ENCODE data around the gene GNG2. TPM values are rescaled to one million over a fixed set of nuclear protein-coding genes. Genes with fewer than 3 reads are reported as not detected.

Gene GNG2
- total and polyA plus RNA-seq, 10 of the 15 experiments (the other 5 are each of a cell fraction or from before 2014, with no cell fraction given), result 31.6 to 114 (median 66.4) TPM

GRCh38 chr14:51969852-51970540 is 109.6 kb downstream of the GNG2 start:
- no peaks in the 10 kb centered on the region for H3K27me3 ChIP-seq (replicated peaks in 1 of 2; ENCODE audit: control insufficient read depth in 2 of 2, insufficient read depth in 2 of 2, low read length in 1 of 2)
- intact Hi-C loops (cut with micrococcal nuclease; ENCODE audit: unreplicated experiment), result no loop called here
- H3K9me3 ChIP-seq (replicated peaks; ENCODE audit: control insufficient read depth, insufficient read depth, low read length), result no peaks in the 10 kb centered on the region
- H3K4me2 ChIP-seq (ENCODE audit: control insufficient read depth, insufficient read depth), result no peak overlapping the region
- ChIA-PET CTCF (interaction anchor here (1.3 to 4.6 kb wide), 4 partner anchors 9 to 18 kb away, joined by 3 to 30 read pairs (median 4); no protein-coding TSS in a partner anchor), SMC1A (ENCODE audit: uncharacterized antibody, unreplicated experiment) (interaction anchor here (1.5 to 1.7 kb wide), 2 partner anchors 9 to 89 kb away, joined by 3 to 6 read pairs; no protein-coding TSS in a partner anchor), POLR2A (interaction anchor here (0.9 to 1.3 kb wide), 2 partner anchors 109 to 151 kb away, joined by 3 read pairs; partner anchors contain the start of gene GNG2), RAD21 (ENCODE audit: unreplicated experiment) (interaction anchor here (1.4 kb wide), 1 partner anchor 9 kb away, joined by 9 read pairs; no protein-coding TSS in a partner anchor)
- no peak overlapping the region for H3K4me3 ChIP-seq
- H3K9ac ChIP-seq (ENCODE audit: control insufficient read depth, insufficient read depth, low read length), result no peak overlapping the region
- FAIRE-seq, result no peak
- ATAC-seq, result no peak
- no peaks in the 10 kb centered on the region; the same call in 1 of the 2 replicates for H4K20me1 ChIP-seq (ENCODE audit: control insufficient read depth, insufficient read depth)
- 48% methylated on average over 6 of the region's 6 CpGs for WGBS (ENCODE audit: insufficient coverage, insufficient replicate concordance, low lambda C conversion rate, missing lambda C conversion rate)
- in situ Hi-C loops (cut with MboI), result no loop called here
- no peaks in the 10 kb centered on the region for H3K79me2 ChIP-seq (ENCODE audit: control insufficient read depth, insufficient read depth, low read length)
- no peak for TF ChIP-seq ATF3 (IDR thresholded peaks at IDR 0.05; ENCODE audit: borderline replicate concordance, extremely low read depth, low read depth, low read length)
- TF ChIP-seq SKIL (IDR thresholded peaks at IDR 0.05; ENCODE audit: low read depth, poor library complexity, severe bottlenecking), result no peak
- TF ChIP-seq MTA3 (IDR thresholded peaks at IDR 0.05; ENCODE audit: borderline replicate concordance, low read length), result no peak
- TF ChIP-seq FOXM1 (IDR thresholded peaks at IDR 0.05; ENCODE audit: low read depth, low read length), result no peak
- no peak for TF ChIP-seq POLR2A (IDR thresholded peaks at IDR 0.05; ENCODE audit: low read depth, low read length)
- TF ChIP-seq E2F8 (IDR thresholded peaks at IDR 0.05; ENCODE audit: low read depth, partially characterized antibody), result no peak
- TF ChIP-seq ZNF24 (IDR thresholded peaks at IDR 0.05), result no peak
- H2AFZ ChIP-seq (ENCODE audit: control insufficient read depth, low read depth, low read length), result no peak overlapping the region
- DNase-seq (ENCODE audit: low read depth, low spot score), result no peak
- peaks cover 0 to 3% of the 10 kb centered on the region in 2 experiments; a peak in 1 of 4 replicates for H3K36me3 ChIP-seq (ENCODE audit: control insufficient read depth in 2 of 2, insufficient read depth in 2 of 2, low read length in 1 of 2)
- H3K27ac ChIP-seq (ENCODE audit: control insufficient read depth, insufficient read depth), result no peak overlapping the region
- no peaks in the 10 kb centered on the region for H3K4me1 ChIP-seq (ENCODE audit: control insufficient read depth, insufficient read depth, low read length)
- BruUV-seq (replicated peaks), result no TSS peak
